Sigmoid colon (tissue), 7 donors: ENCODE measurements around the gene ARHGEF38. TPM values are rescaled to one million over a fixed set of nuclear protein-coding genes. Genes with fewer than 3 reads are reported as not detected.
"Not testable (repeated sequence)": the region's sequence is repeated elsewhere in the genome, so short reads cannot be mapped to it uniquely, and the experiment has no call there.

ENCODE experiments used
- DNase-seq: peaks from one replicate; pipeline ENCODE4 v3.0.0-alpha.2; 2019
- H3K27ac ChIP-seq, 4 donors: fragments of 200-600 bp; sonication (generic); one replicate each; pipeline ENCODE4 v1.5.1; 2016 to 2019; ENCODE audit warnings: mild to moderate bottlenecking in 1 of 4
- H3K27me3 ChIP-seq, 3 donors: fragments of 200-600 bp; sonication (generic); one replicate each; pipeline ENCODE4 v1.5.1; 2019; ENCODE audit warnings: mild to moderate bottlenecking in 1 of 3
- H3K36me3 ChIP-seq, 4 donors: fragments of 200-600 bp; sonication (generic); one replicate each; pipeline ENCODE4 v1.5.1; 2016 to 2019
- H3K4me1 ChIP-seq, 4 donors: fragments of 200-600 bp; sonication (generic); one replicate each; pipeline ENCODE4 v1.5.1; 2017 to 2019
- H3K4me3 ChIP-seq, 4 donors: fragments of 200-600 bp; sonication (generic); one replicate each; pipeline ENCODE4 v1.5.1; 2017 to 2019; ENCODE audit warnings: mild to moderate bottlenecking in 2 of 4, moderate library complexity in 1 of 4
- H3K9me3 ChIP-seq, 4 donors: fragments of 200-600 bp in 3 of 4; sonication (generic) in 3 of 4; one replicate each; pipeline versions ENCODE4 v1.5.1 to v1.6.1; 2013 to 2019
- EP300 ChIP-seq, 4 donors: sonication (generic); formaldehyde crosslinking; IDR thresholded peaks; one replicate each; pipeline ENCODE4 v1.6.1; 2017; ENCODE audit warnings: antibody characterized with exemption in 4 of 4
- POLR2A ChIP-seq, 2 donors: fragments of 450-650 bp; IDR thresholded peaks; one replicate each; pipeline ENCODE4 v1.6.1; 2016; ENCODE audit warnings: antibody characterized with exemption in 2 of 2, mild to moderate bottlenecking in 2 of 2, moderate library complexity in 2 of 2
- POLR2AphosphoS5 ChIP-seq, 4 donors: sonication (generic); formaldehyde crosslinking; IDR thresholded peaks; one replicate each; pipeline ENCODE4 v1.6.1; 2017; ENCODE audit warnings: antibody characterized with exemption in 4 of 4
- WGBS, 2 donors: extraction: QIAGEN DNeasy Blood & Tissue Kit; methylation state at CpG; one replicate each; pipeline ENCODE4 v1.1.7; 2013; 5-methylcytosine and 5-hydroxymethylcytosine counted together
- intact Hi-C: fragments of 100-400 bp; cut with DNase I; formaldehyde crosslinking; loops from one replicate; pipeline ENCODE4 v1.15.1; 2023
- polyA plus RNA-seq, 3 donors: library from polyadenylated mRNA; stranded (reverse); fragments of 200-250 nt; gene quantifications; one replicate each; pipeline ENCODE4 v1.2.3, GENCODE V29; 2013
- total RNA-seq, 4 donors: library from RNA; depleted of rRNA; stranded (reverse); fragments of >200 nt; gene quantifications; one replicate each; pipeline ENCODE4 v1.1.0, GENCODE V29; 2016
- TF ChIP-seq, protein P1 (sequence below), 4 experiments: fragments of 450-650 bp in 3 of 4; fragments of 200-600 bp in 1 of 4; IDR thresholded peaks; one replicate each; pipeline ENCODE4 v1.5.1; 2016 to 2019; ENCODE audit warnings: antibody characterized with exemption in 4 of 4, mild to moderate bottlenecking in 3 of 4, moderate library complexity in 2 of 4
- donor health status: healthy with polysubstance abuse.
- donor health status: Bipolar disorder and iron deficiency.
- donor health status: healthy.

ARHGEF38 gene
- total and polyA plus RNA-seq, 7 donors: 1.2 to 1.9 (median 1.8) TPM; not detected in 4

DNA sequence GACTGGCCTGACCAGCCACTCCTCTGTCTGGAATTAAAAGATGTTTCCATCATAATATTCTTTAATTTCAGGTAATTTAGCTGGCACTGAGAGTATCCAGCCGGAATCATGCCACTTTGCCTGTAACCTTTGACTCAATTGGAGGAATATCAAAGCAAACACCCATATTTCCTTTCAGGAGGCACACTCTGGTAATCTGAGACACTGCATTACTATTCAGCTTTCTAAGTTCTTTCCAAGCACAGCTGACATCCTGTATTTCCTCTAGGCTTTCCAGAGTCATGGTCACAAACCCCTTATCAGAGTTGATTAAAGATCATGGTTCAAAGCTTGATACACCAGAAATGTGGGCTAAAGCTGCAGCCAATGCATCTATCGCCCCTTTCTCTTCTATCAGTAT, 126.8 kb downstream of the ARHGEF38 start:
- Histone ChIP-seq H3K27ac (no peak overlapping the region), H3K4me3 (no peak overlapping the region), H3K27me3 (no peaks in the 10 kb centered on the region), H3K4me1 (no peaks in the 10 kb centered on the region), H3K36me3 (peaks cover 0 to 23% (median 6%) of the 10 kb centered on the region in 4 donors), H3K9me3 (no peaks in the 10 kb centered on the region)
- TF ChIP-seq EP300 (IDR thresholded peaks at IDR 0.05): no peak
- no peak for TF ChIP-seq POLR2A (IDR thresholded peaks at IDR 0.05)
- TF ChIP-seq, protein P1, sequence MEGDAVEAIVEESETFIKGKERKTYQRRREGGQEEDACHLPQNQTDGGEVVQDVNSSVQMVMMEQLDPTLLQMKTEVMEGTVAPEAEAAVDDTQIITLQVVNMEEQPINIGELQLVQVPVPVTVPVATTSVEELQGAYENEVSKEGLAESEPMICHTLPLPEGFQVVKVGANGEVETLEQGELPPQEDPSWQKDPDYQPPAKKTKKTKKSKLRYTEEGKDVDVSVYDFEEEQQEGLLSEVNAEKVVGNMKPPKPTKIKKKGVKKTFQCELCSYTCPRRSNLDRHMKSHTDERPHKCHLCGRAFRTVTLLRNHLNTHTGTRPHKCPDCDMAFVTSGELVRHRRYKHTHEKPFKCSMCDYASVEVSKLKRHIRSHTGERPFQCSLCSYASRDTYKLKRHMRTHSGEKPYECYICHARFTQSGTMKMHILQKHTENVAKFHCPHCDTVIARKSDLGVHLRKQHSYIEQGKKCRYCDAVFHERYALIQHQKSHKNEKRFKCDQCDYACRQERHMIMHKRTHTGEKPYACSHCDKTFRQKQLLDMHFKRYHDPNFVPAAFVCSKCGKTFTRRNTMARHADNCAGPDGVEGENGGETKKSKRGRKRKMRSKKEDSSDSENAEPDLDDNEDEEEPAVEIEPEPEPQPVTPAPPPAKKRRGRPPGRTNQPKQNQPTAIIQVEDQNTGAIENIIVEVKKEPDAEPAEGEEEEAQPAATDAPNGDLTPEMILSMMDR (IDR thresholded peaks at IDR 0.05): no peak
- no peak for TF ChIP-seq POLR2AphosphoS5 (IDR thresholded peaks at IDR 0.05)
- no peak for DNase-seq
- intact Hi-C loops: no loop called here
- WGBS, 2 donors: 21 to 72% methylated on average over 2 of the region's 2 CpGs

DNA sequence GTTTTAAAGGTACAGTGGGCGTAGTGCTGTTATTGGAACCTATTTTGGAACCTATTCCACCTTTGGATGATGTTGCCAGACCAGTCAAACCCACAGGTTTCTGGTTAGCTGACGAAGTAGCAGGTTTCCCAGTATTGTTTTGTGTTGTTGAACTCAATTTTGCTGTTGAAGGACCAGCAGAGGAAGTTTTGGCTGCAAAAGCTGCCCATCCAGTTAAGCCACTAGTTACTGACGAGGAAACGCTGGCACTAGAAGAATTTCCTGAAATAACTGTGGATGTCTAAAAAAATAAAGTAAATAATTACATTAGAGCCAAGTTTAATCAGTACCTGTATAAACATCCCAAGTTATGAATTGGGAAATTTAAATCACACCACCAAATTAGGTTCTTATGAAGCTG, 130.6 kb downstream of the ARHGEF38 start:
- Histone ChIP-seq H3K27ac (no peak overlapping the region), H3K9me3 (no peaks in the 10 kb centered on the region), H3K27me3 (no peaks in the 10 kb centered on the region), H3K36me3 (peaks cover 5 to 56% (median 9%) of the 10 kb centered on the region in 4 donors), H3K4me1 (no peaks in the 10 kb centered on the region), H3K4me3 (no peak overlapping the region)
- no peak for DNase-seq
- TF ChIP-seq EP300 (IDR thresholded peaks at IDR 0.05): no peak
- no peak for TF ChIP-seq POLR2AphosphoS5 (IDR thresholded peaks at IDR 0.05)
- TF ChIP-seq POLR2A (IDR thresholded peaks at IDR 0.05): no peak
- TF ChIP-seq, protein P1 (IDR thresholded peaks at IDR 0.05): no peak
- 26 to 72% methylated on average over 4 of the region's 4 CpGs for WGBS, 2 donors
- intact Hi-C loops: no loop called here

DNA sequence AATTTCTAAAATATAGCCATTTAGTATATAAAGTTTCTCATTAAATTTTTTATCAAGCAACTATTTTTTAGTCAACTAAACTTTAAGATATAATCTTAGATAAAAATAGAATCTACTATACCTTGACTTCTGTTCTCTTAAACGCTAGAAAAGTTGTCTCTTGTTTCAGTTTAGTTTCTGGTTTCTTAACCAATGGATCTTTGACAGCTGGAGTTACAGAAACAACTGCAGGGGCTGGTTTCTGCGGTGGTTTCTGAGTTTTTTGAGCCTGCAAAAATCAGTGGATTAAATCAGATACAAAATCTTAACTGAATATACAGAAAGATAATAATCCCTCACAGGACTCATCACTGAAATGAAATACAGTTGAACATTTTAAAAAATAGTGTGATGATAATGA, 134.2 kb downstream of the ARHGEF38 start:
- peaks cover 5 to 90% (median 18%) of the 10 kb centered on the region in 4 donors for H3K36me3 ChIP-seq
- H3K27me3 ChIP-seq: no peaks in the 10 kb centered on the region
- TF ChIP-seq, protein P1 (IDR thresholded peaks at IDR 0.05): no peak
- TF ChIP-seq POLR2AphosphoS5 (IDR thresholded peaks at IDR 0.05): no peak
- no peak for TF ChIP-seq EP300 (IDR thresholded peaks at IDR 0.05)
- no peak for TF ChIP-seq POLR2A (IDR thresholded peaks at IDR 0.05)
- H3K4me3 ChIP-seq: no peak overlapping the region
- H3K27ac ChIP-seq: no peak overlapping the region
- no peak for DNase-seq
- no peaks in the 10 kb centered on the region for H3K9me3 ChIP-seq
- H3K4me1 ChIP-seq: no peaks in the 10 kb centered on the region
- intact Hi-C loops: no loop called here
- 91 to 92% methylated on average over 2 of the region's 2 CpGs for WGBS, 2 donors

- H3K4me3 ChIP-seq, H3K27me3 ChIP-seq, H3K9me3 ChIP-seq, intact Hi-C loops, DNase-seq, H3K4me1 ChIP-seq, H3K27ac ChIP-seq: not testable (repeated sequence)
- peaks cover 8 to 81% (median 12%) of the 10 kb centered on the region in 4 donors for H3K36me3 ChIP-seq
- WGBS, 2 donors: 95 to 96% methylated on average over 5 of the region's 5 CpGs
Measured at GRCh38 chr4:105694812-105695211, 142.4 kb downstream of the ARHGEF38 start.

DNA sequence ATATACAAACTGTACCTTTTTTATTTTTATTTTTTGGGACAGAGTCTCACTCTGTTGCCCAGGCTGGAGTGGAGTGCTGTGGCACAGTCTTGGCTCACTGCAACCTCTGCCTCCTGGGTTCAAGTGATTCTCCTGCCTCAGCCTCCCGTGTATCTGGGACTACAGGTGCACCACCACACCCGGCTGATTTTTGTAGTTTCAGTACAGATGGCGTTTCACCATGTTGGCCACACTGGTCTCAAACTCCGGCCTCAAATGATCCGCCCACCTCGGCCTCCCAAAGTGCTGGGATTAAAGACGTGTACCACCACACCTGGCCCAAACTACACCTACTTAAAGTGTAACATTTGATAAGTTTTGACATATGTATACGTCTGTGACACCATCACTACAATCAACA, 143.4 kb downstream of the ARHGEF38 start:
- H3K27ac ChIP-seq, H3K4me3 ChIP-seq, H3K9me3 ChIP-seq, intact Hi-C loops, H3K27me3 ChIP-seq, H3K4me1 ChIP-seq, DNase-seq: not testable (repeated sequence)
- 90 to 91% methylated on average over 8 of the region's 8 CpGs for WGBS, 2 donors
- peaks cover 6 to 72% (median 11%) of the 10 kb centered on the region in 4 donors for H3K36me3 ChIP-seq

DNA sequence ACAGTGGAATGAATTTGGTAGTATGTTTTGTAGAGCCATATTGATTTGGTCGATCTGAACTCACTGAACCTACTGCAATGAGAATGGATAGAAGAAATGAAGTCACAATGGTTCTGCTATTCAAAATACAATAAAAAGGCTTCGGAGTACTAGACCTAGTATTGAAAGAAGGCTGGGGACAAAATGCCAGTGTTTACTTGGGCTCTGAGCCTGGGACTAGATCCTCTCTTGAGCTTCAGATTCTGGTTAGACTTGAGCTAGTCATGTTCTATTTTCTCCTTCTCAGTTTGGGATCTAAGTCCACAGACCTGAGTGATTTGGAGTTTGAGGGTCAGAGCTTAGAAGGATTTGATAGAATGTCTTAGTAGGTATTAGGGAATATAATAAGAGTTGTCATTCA, 146.2 kb downstream of the ARHGEF38 start:
- DNase-seq: no peak
- H3K9me3 ChIP-seq: no peaks in the 10 kb centered on the region
- TF ChIP-seq POLR2AphosphoS5 (IDR thresholded peaks at IDR 0.05) (no peak), EP300 (IDR thresholded peaks at IDR 0.05) (no peak), POLR2A (IDR thresholded peaks at IDR 0.05) (no peak)
- TF ChIP-seq, protein P1 (IDR thresholded peaks at IDR 0.05): no peak
- no peaks in the 10 kb centered on the region for H3K27me3 ChIP-seq
- 91 to 95% methylated on average over 2 of the region's 2 CpGs for WGBS, 2 donors
- intact Hi-C loops: no loop called here
- no peak overlapping the region for H3K27ac ChIP-seq
- H3K4me1 ChIP-seq: no peaks in the 10 kb centered on the region
- no peak overlapping the region for H3K4me3 ChIP-seq
- H3K36me3 ChIP-seq: peaks cover 6 to 46% (median 11%) of the 10 kb centered on the region in 4 donors
